ENCODE data around the gene MYL12A. TPM values are rescaled to one million over a fixed set of nuclear protein-coding genes. Genes with fewer than 3 reads are reported as not detected.
A peak's percentile ranks its signal among the peaks of the same experiment; 100 is the strongest.

Gene MYL12A
- total RNA-seq, 2 donors from 2014 or later: 260 to 658 TPM

DNA sequence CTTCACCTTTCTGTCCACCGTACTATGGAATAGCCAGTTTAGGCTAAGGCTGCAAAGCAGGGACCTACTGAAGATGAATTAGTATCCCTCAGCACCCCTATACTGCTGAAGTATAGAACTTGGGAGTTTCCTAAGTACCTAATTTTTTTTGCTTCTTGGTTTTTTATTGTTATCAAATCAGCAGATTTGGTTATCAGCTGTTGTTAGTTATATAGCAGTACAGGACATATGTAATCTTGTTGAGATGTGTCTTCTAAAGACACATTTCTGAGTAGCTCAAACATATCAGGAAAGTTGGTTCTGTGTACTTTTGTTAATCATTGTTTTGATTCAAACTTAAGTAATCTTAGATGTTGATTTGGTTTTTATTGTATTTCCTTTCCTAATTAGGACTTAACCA lies 5.2 kb downstream of the MYL12A start:
- Mint-ChIP-seq H3K36me3 (peaks cover 60% of the 10 kb centered on the region), H3K27me3 (no peaks in the 10 kb centered on the region), H3K4me1 (ENCODE audit: low read depth in 2 of 2) (peaks cover 45 to 71% of the 10 kb centered on the region in 2 donors), H3K27ac (peak overlapping the region; percentile 55 to 93), H3K4me3 (peak overlapping the region; percentile 52), H3K9me3 (no peaks in the 10 kb centered on the region)
- DNase-seq (ENCODE audit: low spot score): no peak
- ATAC-seq: no peak

DNA sequence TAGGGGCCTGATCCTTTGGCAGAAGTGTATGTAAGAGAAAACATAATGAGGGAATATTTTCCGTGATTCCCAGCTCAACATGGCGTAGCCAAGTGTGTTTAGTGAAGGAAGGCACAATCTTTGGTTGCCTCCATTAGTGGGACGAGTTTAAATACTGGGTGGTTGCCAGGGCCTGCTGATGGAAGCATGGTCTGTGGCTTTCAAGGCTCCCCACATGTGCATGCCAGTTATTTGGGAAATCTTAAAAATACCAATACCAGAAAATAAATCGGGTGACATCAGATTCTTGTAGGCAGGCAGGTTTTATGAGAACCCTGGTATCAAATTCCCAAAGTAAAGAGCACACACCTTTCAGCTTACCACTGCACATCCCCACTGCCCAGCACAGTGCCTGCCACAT lies 7.1 kb downstream of the MYL12A start:
- no peaks in the 10 kb centered on the region for H3K9me3 Mint-ChIP-seq
- peaks cover 54 to 75% of the 10 kb centered on the region in 2 donors for H3K4me1 Mint-ChIP-seq (ENCODE audit: low read depth in 2 of 2)
- H3K4me3 Mint-ChIP-seq: no peak overlapping the region
- peaks cover 58% of the 10 kb centered on the region for H3K36me3 Mint-ChIP-seq
- H3K27ac Mint-ChIP-seq: peak overlapping the region; percentile 85 to 98
- ATAC-seq: no peak
- no peak for DNase-seq (ENCODE audit: low spot score)
- no peaks in the 10 kb centered on the region for H3K27me3 Mint-ChIP-seq

DNA sequence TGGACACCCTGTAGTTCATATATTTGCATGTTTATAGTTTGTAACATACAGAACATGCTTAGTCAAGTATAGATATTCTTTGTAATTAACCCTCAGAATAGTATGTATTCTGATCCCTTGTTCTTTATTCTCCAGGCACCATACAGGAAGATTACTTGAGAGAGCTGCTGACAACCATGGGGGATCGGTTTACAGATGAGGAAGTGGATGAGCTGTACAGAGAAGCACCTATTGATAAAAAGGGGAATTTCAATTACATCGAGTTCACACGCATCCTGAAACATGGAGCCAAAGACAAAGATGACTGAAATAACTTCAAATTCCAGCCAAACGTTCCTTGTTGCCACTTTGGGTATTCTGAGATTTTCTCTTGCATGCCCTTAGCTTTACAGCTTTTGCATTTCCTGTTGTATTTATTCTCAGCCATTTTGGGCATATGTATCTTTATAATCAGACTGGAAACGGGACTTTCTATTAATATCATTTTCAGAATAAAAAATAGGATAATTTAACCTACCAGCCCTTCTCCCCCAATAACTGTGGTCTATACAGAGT lies 8.1 kb downstream of the MYL12A start:
- Mint-ChIP-seq H3K36me3 (peaks cover 54% of the 10 kb centered on the region), H3K27ac (peak overlapping the region; percentile 85 to 98), H3K4me3 (peak overlapping the region; percentile 12), H3K27me3 (no peaks in the 10 kb centered on the region), H3K4me1 (ENCODE audit: low read depth in 2 of 2) (peaks cover 54 to 73% of the 10 kb centered on the region in 2 donors), H3K9me3 (no peaks in the 10 kb centered on the region)
- no peak for DNase-seq (ENCODE audit: low spot score)
- no peak for ATAC-seq

DNA sequence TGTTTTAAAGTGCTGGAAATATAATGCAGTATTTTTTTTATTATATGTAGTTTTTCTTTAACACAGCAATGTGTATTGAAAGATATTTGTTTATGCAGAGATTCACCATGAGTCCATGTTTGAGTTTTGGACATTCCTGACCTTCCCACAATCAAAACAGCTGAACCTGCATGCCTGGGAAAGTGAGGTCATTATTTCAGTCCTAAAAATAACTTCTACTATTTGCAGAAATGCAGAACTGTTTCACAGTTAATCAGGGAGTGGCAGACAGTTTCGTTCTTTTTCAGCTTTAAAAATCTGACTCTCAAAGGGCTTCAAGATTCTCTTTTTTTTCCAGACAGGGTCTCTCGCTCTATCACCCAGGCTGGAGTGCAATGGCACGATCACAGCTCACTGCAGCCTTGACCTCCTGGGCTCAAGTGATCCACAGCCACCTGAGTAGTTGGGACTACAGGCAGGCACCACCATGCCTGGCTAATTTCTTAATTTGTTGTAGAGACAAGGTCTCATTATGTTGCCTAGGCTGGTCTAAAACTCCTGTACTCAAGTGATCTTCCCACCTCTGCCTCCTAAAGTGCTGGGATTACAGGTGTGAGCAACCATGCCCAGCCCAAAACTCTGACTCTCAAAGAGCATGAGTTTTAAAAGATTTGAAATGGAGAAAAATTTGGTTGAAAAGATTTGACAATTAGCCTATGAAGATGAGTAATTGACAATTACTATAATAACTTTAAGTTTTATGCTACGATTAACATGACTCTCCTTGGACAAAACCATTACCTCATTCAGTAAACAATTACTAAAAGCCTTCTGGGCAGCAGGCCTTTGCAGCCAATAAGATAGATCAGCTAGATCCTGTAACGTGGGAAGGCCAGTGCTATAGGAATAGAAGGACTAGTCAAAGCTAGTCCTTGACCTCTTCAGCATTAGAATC lies 9.4 kb downstream of the MYL12A start:
- no peaks in the 10 kb centered on the region for H3K9me3 Mint-ChIP-seq
- DNase-seq (ENCODE audit: low spot score) (no peak), ATAC-seq (no peak)
- H3K4me1 Mint-ChIP-seq (ENCODE audit: low read depth in 2 of 2): peaks cover 53 to 70% of the 10 kb centered on the region in 2 donors
- H3K4me3 Mint-ChIP-seq: no peak overlapping the region
- no peaks in the 10 kb centered on the region for H3K27me3 Mint-ChIP-seq
- peak overlapping the region; percentile 72 to 98 for H3K27ac Mint-ChIP-seq
- peaks cover 52% of the 10 kb centered on the region for H3K36me3 Mint-ChIP-seq

DNA sequence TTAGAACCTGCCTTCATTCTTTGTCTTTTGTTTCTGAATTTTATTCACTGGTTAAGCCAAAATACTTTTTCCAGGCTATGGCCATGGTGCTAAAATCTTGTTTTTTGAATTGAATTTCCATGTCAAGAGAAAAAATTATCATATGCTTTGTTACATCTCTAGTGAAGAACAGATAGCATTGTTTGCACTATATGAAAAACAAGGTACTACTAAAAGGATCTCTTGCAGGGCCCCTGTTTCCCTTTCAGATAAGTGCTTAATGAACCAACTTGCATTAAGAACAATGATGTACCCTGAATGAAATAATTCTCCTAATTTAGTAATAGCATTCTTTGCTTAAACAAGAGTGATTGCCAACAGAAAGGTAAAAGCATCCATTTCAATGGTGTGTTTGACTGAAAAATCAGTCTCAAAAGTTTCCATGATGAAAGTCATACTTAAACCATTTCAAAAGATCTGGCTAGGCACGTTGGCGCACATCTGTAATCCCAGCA lies 10.1 kb downstream of the MYL12A start:
- DNase-seq (ENCODE audit: low spot score) (no peak), ATAC-seq (no peak)
- no peaks in the 10 kb centered on the region for H3K27me3 Mint-ChIP-seq
- H3K4me3 Mint-ChIP-seq: no peak overlapping the region
- peaks cover 55% of the 10 kb centered on the region for H3K36me3 Mint-ChIP-seq
- H3K27ac Mint-ChIP-seq: peak overlapping the region; percentile 50 to 98
- peaks cover 51 to 66% of the 10 kb centered on the region in 2 donors for H3K4me1 Mint-ChIP-seq (ENCODE audit: low read depth in 2 of 2)
- no peaks in the 10 kb centered on the region for H3K9me3 Mint-ChIP-seq

DNA sequence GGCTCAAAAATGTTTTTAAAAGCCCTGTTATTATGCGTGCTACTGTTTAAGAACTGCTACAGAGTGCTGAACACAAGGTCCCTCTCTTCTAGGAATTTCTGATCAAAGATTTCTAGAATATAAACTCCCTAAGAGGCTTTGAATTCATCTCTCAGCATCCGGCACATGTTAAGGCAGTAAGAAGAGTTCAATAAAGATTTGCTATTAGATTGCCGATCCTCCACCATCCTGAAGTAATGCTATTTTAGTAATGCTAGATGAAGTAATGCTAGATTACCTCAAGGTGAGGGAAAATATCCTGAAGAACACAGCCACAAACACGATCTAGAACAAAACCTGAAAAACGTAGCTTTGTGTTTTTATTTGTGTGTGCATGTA lies 13.4 kb downstream of the MYL12A start:
- H3K36me3 Mint-ChIP-seq: peaks cover 33% of the 10 kb centered on the region
- DNase-seq (ENCODE audit: low spot score) (no peak), ATAC-seq (no peak)
- H3K27me3 Mint-ChIP-seq: no peaks in the 10 kb centered on the region
- H3K4me1 Mint-ChIP-seq (ENCODE audit: low read depth in 2 of 2): peaks cover 59 to 71% of the 10 kb centered on the region in 2 donors
- no peaks in the 10 kb centered on the region for H3K9me3 Mint-ChIP-seq
- H3K4me3 Mint-ChIP-seq: peak overlapping the region; percentile 94
- H3K27ac Mint-ChIP-seq: peak overlapping the region; percentile 95 to 98

DNA sequence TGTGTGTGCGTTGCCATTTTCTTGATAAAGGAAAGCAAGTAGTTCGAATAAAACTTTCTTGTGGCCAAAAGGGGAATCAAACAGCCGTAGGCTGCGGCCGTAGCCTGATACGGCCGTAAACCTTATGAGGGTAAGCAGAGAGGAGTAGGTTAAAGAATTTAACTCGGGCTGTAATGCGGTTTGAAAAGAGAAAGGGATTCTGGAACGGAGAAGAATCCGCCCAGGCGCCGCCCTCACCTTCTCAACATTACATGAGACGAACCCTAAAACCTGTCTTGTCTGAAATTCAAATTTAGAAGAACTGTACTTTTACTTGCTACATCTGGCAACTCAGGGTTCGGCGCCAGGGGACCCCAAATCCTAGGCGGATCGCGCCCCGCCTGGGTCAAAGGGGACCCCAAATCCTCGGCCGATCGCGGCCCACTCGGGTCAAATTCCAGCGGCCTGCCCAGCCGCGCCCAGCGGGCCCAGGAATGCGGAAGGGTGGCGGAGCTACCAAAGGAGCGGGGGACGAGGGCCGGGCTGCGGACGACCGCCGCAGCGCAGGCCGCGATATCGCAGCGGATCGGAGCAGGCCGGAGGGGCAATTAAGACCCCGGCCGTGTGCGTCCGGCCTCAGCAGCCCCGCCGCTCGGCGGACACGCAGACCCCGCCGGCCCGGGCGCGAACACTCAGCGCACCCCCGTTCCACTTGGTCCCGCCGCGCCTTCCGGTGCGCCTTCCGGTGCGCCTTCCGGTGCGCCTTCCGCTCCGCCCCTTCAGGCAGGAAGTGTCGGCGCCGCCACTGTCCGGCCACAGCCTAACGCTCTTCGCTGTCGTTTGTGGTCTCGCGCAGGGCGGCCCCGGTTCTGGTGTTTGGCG lies 14.0 kb downstream of the MYL12A start, which contains the start of gene MYL12B:
TSS of gene MYL12B (plus strand) at position 761 of the 861 bp plus-strand sequence. CDS start 10,766 bp downstream, outside the sequence.
- Mint-ChIP-seq H3K9me3 (no peaks in the 10 kb centered on the region), H3K4me3 (peak within 1 kb of the TSS; percentile 100), H3K36me3 (peaks cover 27% of the 10 kb centered on the region), H3K4me1 (ENCODE audit: low read depth in 2 of 2) (peaks cover 60 to 71% of the 10 kb centered on the region in 2 donors), H3K27me3 (no peaks in the 10 kb centered on the region), H3K27ac (peak within 1 kb of the TSS; percentile 95 to 98)
- DNase-seq (ENCODE audit: low spot score) (peak; percentile 91), ATAC-seq (peak; percentile 91 to 95)

DNA sequence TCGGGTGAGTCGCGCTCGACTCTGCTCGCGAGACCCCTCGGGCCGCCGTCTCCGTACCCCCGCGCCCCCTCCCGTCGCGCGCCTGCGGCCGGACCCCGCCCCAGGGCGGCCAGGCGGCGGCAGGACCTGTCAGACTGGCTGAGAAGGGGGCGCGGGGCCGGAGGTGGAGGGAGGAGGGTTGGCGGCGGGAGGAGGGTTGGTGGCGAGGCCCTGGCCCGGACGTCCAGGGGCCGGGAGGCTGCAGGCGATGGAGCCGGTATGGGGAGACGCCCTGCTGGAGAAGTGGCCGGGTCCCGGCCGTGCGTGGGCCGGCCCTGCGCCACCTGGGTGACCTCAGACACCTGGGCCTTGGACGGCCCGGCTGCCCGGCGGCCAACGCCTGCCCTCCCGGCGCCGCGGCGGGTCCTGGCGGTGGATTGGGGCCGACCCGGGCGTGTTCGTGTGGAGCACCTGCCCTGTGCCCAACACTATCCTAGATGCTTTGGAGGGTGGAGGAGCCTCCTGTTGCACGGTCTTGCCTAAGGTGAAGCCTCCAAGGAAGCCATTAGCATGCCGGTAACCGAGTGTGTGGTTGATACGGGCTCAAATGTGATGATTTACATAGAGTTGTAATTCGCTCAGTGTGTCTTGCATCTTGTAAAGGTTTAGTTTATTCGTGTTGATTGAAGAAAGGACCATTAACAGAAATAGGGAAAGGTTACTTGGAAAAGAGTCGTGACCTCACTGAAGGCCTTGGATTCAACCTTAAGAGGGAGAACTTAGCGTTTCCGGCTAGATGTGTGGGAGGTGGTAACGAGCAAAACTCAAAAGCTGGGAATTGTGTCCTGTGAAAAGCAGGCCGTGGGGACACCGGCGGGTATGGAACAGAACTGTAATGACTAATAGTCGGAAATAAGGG lies 14.9 kb downstream of the MYL12A start:
- H3K9me3 Mint-ChIP-seq: no peaks in the 10 kb centered on the region
- peaks cover 22% of the 10 kb centered on the region for H3K36me3 Mint-ChIP-seq
- peak overlapping the region; percentile 100 for H3K4me3 Mint-ChIP-seq
- DNase-seq (ENCODE audit: low spot score) (no peak), ATAC-seq (peak in 1 of 2 donors; percentile 21)
- H3K27me3 Mint-ChIP-seq: no peaks in the 10 kb centered on the region
- peaks cover 68 to 78% of the 10 kb centered on the region in 2 donors for H3K4me1 Mint-ChIP-seq (ENCODE audit: low read depth in 2 of 2)
- H3K27ac Mint-ChIP-seq: peak overlapping the region; percentile 85 to 98

DNA sequence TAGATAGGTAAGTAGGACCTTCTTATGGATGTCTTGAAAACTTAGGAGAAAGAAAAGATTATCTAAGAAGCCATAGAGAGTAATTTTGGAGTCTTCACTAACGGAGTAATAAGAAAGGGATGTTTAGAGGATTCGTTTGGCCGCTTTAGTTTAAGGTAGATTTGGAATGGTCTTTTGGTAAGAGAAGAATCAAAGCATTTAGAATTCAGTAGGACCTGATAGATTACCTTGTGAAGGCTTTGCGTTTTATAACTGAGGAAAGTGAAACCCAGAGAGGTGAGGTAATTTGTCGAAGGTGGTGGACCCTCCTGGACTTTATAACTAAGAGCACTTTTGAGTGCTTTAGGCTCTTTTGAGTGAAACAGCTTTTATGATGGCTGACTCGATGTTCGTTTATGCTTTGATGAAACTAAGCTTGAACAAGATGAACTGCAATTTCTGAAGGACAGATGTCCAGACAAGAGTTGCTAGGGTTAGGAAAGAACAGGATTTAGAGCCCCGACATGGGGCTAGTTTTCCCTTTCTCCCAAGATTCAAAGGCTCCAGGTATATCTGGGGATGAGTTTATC lies 15.6 kb downstream of the MYL12A start:
- DNase-seq (ENCODE audit: low spot score): no peak
- Mint-ChIP-seq H3K4me1 (ENCODE audit: low read depth in 2 of 2) (peaks cover 66 to 77% of the 10 kb centered on the region in 2 donors), H3K9me3 (no peaks in the 10 kb centered on the region), H3K27ac (peak overlapping the region; percentile 85 to 98), H3K36me3 (peaks cover 15% of the 10 kb centered on the region), H3K4me3 (peak overlapping the region; percentile 100), H3K27me3 (no peaks in the 10 kb centered on the region)
- no peak for ATAC-seq

DNA sequence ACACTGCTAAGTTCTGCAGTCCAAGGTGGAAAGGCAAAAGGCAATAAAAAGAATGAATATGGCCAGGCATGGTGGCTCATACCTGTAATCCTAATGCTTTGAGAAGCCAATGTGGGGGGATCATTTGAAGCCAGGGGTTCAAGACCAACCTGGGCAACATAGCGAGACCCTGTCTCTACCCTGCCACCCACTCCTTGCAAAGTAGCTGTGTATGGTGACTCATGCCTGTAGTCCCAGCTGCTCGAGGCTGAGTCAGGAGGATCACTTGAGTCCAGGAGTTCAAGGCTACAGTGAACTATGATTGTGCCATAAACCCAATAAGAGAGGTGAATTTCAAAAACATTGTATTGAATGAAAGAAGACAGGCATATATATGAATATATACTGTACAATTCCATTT lies 16.8 kb downstream of the MYL12A start:
- ATAC-seq: no peak
- no peaks in the 10 kb centered on the region for H3K9me3 Mint-ChIP-seq
- peaks cover 71 to 79% of the 10 kb centered on the region in 2 donors for H3K4me1 Mint-ChIP-seq (ENCODE audit: low read depth in 2 of 2)
- H3K27me3 Mint-ChIP-seq: no peaks in the 10 kb centered on the region
- H3K27ac Mint-ChIP-seq: peak overlapping the region in 1 of 2 donors; percentile 28
- H3K36me3 Mint-ChIP-seq: peaks cover 10% of the 10 kb centered on the region
- peak overlapping the region; percentile 100 for H3K4me3 Mint-ChIP-seq
- DNase-seq (ENCODE audit: low spot score): no peak

DNA sequence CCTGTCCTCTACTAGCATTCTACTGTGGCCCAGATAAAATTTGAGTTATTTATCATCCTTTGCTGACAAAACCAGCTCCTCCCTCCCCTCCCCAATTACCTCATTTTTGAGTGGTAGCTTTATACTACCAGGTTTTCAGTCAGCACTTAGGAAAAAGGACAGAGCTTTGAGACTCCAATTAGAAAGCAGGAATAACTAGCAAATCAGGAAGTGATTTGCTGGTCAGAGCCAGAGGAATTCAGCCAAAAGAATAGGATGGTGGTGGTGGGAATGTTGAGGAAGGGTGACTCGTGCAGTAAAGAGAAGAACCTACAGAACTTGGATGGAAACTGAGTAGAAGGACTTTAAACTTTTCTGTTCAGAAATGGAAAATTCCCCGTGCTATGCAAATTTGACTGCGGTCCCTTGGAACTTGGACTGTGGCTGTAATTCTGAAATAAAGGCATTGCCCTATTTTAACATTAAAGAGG lies 18.0 kb downstream of the MYL12A start:
- Mint-ChIP-seq H3K4me1 (ENCODE audit: low read depth in 2 of 2) (peaks cover 74 to 83% of the 10 kb centered on the region in 2 donors), H3K9me3 (no peaks in the 10 kb centered on the region), H3K36me3 (peaks cover 6% of the 10 kb centered on the region), H3K27me3 (no peaks in the 10 kb centered on the region), H3K4me3 (peak overlapping the region; percentile 59), H3K27ac (peak overlapping the region; percentile 18 to 69)
- no peak for ATAC-seq
- no peak for DNase-seq (ENCODE audit: low spot score)

DNA sequence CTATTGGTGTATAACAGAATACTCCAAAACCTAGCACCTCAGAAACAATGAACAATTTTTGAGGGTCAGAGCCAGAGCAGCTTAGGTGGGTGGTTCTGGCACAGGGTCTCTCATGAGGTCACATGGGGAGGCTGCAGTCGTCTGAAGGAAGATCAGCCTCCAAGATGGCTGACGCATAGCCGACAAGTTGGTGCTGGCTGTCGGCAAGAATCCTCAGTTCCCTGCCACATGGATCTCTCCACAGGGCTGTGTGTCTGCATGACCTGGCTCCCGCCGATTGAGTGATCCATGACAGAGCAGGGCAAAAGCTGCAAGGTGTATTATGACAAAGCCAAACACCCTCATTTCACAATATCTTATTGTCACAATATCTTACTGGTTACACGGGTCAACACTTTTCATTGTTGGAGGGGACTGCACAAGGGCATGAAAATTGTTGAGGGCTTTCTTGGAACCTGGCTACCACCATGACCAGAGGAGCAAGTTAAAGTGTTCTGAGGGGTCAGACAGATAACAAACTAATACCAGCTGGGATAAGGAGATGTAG lies 18.5 kb downstream of the MYL12A start:
- H3K4me1 Mint-ChIP-seq (ENCODE audit: low read depth in 2 of 2): peaks cover 71 to 82% of the 10 kb centered on the region in 2 donors
- peak overlapping the region; percentile 18 to 69 for H3K27ac Mint-ChIP-seq
- DNase-seq (ENCODE audit: low spot score): no peak
- H3K27me3 Mint-ChIP-seq: no peaks in the 10 kb centered on the region
- no peak for ATAC-seq
- peaks cover 6% of the 10 kb centered on the region for H3K36me3 Mint-ChIP-seq
- no peaks in the 10 kb centered on the region for H3K9me3 Mint-ChIP-seq
- peak overlapping the region; percentile 59 for H3K4me3 Mint-ChIP-seq
